ENCODE data around the gene PTH2R. TPM values are rescaled to one million over a fixed set of nuclear protein-coding genes. Genes with fewer than 3 reads are reported as not detected.

PTH2R gene
- total and polyA plus RNA-seq, 9 of the 15 experiments (the other 6 are each of a cell fraction or from before 2014, with no cell fraction given): 2.7 to 8.8 (median 4.2) TPM

GRCh38 chr2:208370881-208371633, 35.5 kb upstream of the PTH2R start (continued):
- TF ChIP-seq, protein P1, sequence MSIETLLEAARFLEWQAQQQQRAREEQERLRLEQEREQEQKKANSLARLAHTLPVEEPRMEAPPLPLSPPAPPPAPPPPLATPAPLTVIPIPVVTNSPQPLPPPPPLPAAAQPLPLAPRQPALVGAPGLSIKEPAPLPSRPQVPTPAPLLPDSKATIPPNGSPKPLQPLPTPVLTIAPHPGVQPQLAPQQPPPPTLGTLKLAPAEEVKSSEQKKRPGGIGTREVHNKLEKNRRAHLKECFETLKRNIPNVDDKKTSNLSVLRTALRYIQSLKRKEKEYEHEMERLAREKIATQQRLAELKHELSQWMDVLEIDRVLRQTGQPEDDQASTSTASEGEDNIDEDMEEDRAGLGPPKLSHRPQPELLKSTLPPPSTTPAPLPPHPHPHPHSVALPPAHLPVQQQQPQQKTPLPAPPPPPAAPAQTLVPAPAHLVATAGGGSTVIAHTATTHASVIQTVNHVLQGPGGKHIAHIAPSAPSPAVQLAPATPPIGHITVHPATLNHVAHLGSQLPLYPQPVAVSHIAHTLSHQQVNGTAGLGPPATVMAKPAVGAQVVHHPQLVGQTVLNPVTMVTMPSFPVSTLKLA (conservative IDR thresholded peaks at IDR 0.05): 0 out of 4 replicates have a peak, but pooled peaks of 1 of the 2 experiments have one; percentile 24
- TF ChIP-seq ESRRA (IDR thresholded peaks at IDR 0.05; ENCODE audit: borderline replicate concordance, low read depth) (no peak), TRIM24 (IDR thresholded peaks at IDR 0.05) (peak; percentile 56 to 64; a peak in 3 of 4 replicates), ZNF639 (CRISPR knock-in tag; conservative IDR thresholded peaks at IDR 0.05 in 1 of 2, IDR thresholded peaks at IDR 0.05 in 1 of 2) (peak in 1 of 2 experiments; percentile 51; a peak in 1 of 4 replicates), RAD51 (IDR thresholded peaks at IDR 0.05; ENCODE audit: borderline replicate concordance, low read depth) (no peak), STAT5A (IDR thresholded peaks at IDR 0.05; ENCODE audit: borderline replicate concordance, low read length) (peak; percentile 56; the same call in 1 of the 2 replicates), SMARCA4 (IDR thresholded peaks at IDR 0.05) (peak; percentile 60; the same call in 1 of the 2 replicates), CREB1 (IDR thresholded peaks at IDR 0.05) (peak; percentile 26; the same call in 1 of the 2 replicates), CREB1 (CRISPR knock-in tag; IDR thresholded peaks at IDR 0.05) (no peak), ASH1L (IDR thresholded peaks at IDR 0.05; ENCODE audit: borderline replicate concordance, low read depth, partially characterized antibody) (no peak), PURB (CRISPR knock-in tag; IDR thresholded peaks at IDR 0.05; ENCODE audit: low read depth) (no peak), ZBTB43 (CRISPR knock-in tag; IDR thresholded peaks at IDR 0.05) (no peak), BACH1 (tag; IDR thresholded peaks at IDR 0.05) (no peak), ZNF584 (CRISPR knock-in tag; IDR thresholded peaks at IDR 0.05; ENCODE audit: low read depth) (no peak), MEIS2 (IDR thresholded peaks at IDR 0.05; ENCODE audit: partially characterized antibody) (peak; percentile 84), ZNF764 (CRISPR knock-in tag; IDR thresholded peaks at IDR 0.05; ENCODE audit: low read depth) (no peak), DLX4 (CRISPR knock-in tag; IDR thresholded peaks at IDR 0.05) (no peak)
- TF ChIP-seq, protein P2, sequence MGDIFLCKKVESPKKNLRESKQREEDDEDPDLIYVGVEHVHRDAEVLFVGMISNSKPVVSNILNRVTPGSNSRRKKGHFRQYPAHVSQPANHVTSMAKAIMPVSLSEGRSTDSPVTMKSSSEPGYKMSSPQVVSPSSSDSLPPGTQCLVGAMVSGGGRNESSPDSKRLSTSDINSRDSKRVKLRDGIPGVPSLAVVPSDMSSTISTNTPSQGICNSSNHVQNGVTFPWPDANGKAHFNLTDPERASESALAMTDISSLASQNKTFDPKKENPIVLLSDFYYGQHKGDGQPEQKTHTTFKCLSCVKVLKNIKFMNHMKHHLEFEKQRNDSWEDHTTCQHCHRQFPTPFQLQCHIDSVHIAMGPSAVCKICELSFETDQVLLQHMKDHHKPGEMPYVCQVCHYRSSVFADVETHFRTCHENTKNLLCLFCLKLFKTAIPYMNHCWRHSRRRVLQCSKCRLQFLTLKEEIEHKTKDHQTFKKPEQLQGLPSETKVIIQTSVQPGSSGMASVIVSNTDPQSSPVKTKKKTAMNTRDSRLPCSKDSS (IDR thresholded peaks at IDR 0.05; ENCODE audit: low read depth, partially characterized antibody): no peak
- TF ChIP-seq, protein P3, sequence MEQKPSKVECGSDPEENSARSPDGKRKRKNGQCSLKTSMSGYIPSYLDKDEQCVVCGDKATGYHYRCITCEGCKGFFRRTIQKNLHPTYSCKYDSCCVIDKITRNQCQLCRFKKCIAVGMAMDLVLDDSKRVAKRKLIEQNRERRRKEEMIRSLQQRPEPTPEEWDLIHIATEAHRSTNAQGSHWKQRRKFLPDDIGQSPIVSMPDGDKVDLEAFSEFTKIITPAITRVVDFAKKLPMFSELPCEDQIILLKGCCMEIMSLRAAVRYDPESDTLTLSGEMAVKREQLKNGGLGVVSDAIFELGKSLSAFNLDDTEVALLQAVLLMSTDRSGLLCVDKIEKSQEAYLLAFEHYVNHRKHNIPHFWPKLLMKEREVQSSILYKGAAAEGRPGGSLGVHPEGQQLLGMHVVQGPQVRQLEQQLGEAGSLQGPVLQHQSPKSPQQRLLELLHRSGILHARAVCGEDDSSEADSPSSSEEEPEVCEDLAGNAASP (IDR thresholded peaks at IDR 0.05): no peak
